ENCODE data around the gene SSPN. TPM values are rescaled to one million over a fixed set of nuclear protein-coding genes. Genes with fewer than 3 reads are reported as not detected.

The SSPN gene
- total RNA-seq, 1 experiment from 2014 or later, result 0.17 TPM

GRCh38 chr12:26224657-26225056, 29.3 kb downstream of the SSPN start:
- Histone ChIP-seq H3K9ac (ENCODE audit: low read length) (no peak overlapping the region), H3K36me3 (ENCODE audit: control insufficient read depth in 1 of 2, insufficient read depth in 2 of 2, low read length in 2 of 2) (no peaks in the 10 kb centered on the region), H3K9me2 (ENCODE audit: insufficient read depth) (no peaks in the 10 kb centered on the region), H3K79me2 (ENCODE audit: insufficient read depth, low read length) (no peaks in the 10 kb centered on the region), H2AFZ (ENCODE audit: low read depth, low read length, poor library complexity, severe bottlenecking) (no peak overlapping the region), H3K4me1 (ENCODE audit: control insufficient read depth in 1 of 2, insufficient read depth in 2 of 2, low read length in 2 of 2) (no peaks in the 10 kb centered on the region), H4K20me1 (ENCODE audit: insufficient read depth) (no peaks in the 10 kb centered on the region), H3K4me2 (ENCODE audit: low read length) (no peak overlapping the region), H3K9me3 (ENCODE audit: control insufficient read depth in 1 of 2, insufficient read depth in 1 of 2, low read depth in 1 of 2, low read length in 2 of 2) (no peaks in the 10 kb centered on the region), H3K27ac (ENCODE audit: low read depth, low read length) (no peak overlapping the region), H3K4me3 (replicated peaks in 1 of 2; ENCODE audit: low read depth in 1 of 2, low read length in 2 of 2) (no peak overlapping the region), H3K27me3 (ENCODE audit: insufficient read depth, low read length) (no peaks in the 10 kb centered on the region)
- ATAC-seq (no peak), DNase-seq (ENCODE audit: low read depth, low spot score) (no peak)
- ChIA-PET CTCF (no interaction called here), POLR2A (no interaction called here), RAD21 (ENCODE audit: low non-redundant PET in 1 of 2, low total read pairs in 2 of 2, uncharacterized antibody in 2 of 2, unreplicated experiment in 2 of 2) (no interaction called here)
- no TSS peak for BruUV-seq (replicated peaks)
- no peak for TF ChIP-seq EZH2phosphoT487 (IDR thresholded peaks at IDR 0.05; ENCODE audit: borderline replicate concordance)
- no peak for TF ChIP-seq REST (IDR thresholded peaks at IDR 0.05; ENCODE audit: low read depth)
- TF ChIP-seq CBX3 (IDR thresholded peaks at IDR 0.05; ENCODE audit: low read depth), result no peak
- no peak for TF ChIP-seq SP1 (IDR thresholded peaks at IDR 0.05; ENCODE audit: low read depth)
- intact Hi-C loops (cut with micrococcal nuclease), result no loop called here

GRCh38 chr12:26226122-26226521, 30.7 kb downstream of the SSPN start:
- no peaks in the 10 kb centered on the region for H3K27me3 ChIP-seq (ENCODE audit: insufficient read depth, low read length)
- ChIA-PET CTCF (interaction anchor here (0.6 kb wide), 1 partner anchor 80 kb away, joined by 3 read pairs; no protein-coding TSS in a partner anchor), POLR2A (interaction anchor here (0.7 kb wide), 1 partner anchor 415 kb away, joined by 4 read pairs; no protein-coding TSS in a partner anchor), RAD21 (ENCODE audit: low non-redundant PET in 1 of 2, low total read pairs in 2 of 2, uncharacterized antibody in 2 of 2, unreplicated experiment in 2 of 2) (no interaction called here)
- H3K36me3 ChIP-seq (ENCODE audit: control insufficient read depth in 1 of 2, insufficient read depth in 2 of 2, low read length in 2 of 2), result no peaks in the 10 kb centered on the region
- H3K4me2 ChIP-seq (ENCODE audit: low read length), result no peak overlapping the region
- no peaks in the 10 kb centered on the region for H4K20me1 ChIP-seq (ENCODE audit: insufficient read depth)
- no peak overlapping the region for H3K27ac ChIP-seq (ENCODE audit: low read depth, low read length)
- H3K79me2 ChIP-seq (ENCODE audit: insufficient read depth, low read length), result no peaks in the 10 kb centered on the region
- no peaks in the 10 kb centered on the region for H3K9me2 ChIP-seq (ENCODE audit: insufficient read depth)
- DNase-seq (ENCODE audit: low read depth, low spot score), result no peak
- intact Hi-C loops (cut with micrococcal nuclease), result no loop called here
- BruUV-seq (replicated peaks), result no TSS peak
- H3K9me3 ChIP-seq (ENCODE audit: control insufficient read depth in 1 of 2, insufficient read depth in 1 of 2, low read depth in 1 of 2, low read length in 2 of 2), result no peaks in the 10 kb centered on the region
- TF ChIP-seq ELF1 (IDR thresholded peaks at IDR 0.05; ENCODE audit: borderline replicate concordance, low read depth), result no peak
- no peak for TF ChIP-seq ZNF274 (IDR thresholded peaks at IDR 0.05; ENCODE audit: low read depth, low read length)
- no peak for TF ChIP-seq SIN3A (IDR thresholded peaks at IDR 0.05; ENCODE audit: low read depth)
- TF ChIP-seq ZBTB33 (IDR thresholded peaks at IDR 0.05; ENCODE audit: extremely low read depth, insufficient replicate concordance, low read length), result no peak
- TF ChIP-seq REST (IDR thresholded peaks at IDR 0.05; ENCODE audit: low read depth), result no peak
- H3K4me1 ChIP-seq (ENCODE audit: control insufficient read depth in 1 of 2, insufficient read depth in 2 of 2, low read length in 2 of 2), result no peaks in the 10 kb centered on the region
- no peak for ATAC-seq
- H3K4me3 ChIP-seq (replicated peaks in 1 of 2; ENCODE audit: low read depth in 1 of 2, low read length in 2 of 2), result no peak overlapping the region
- H2AFZ ChIP-seq (ENCODE audit: low read depth, low read length, poor library complexity, severe bottlenecking), result no peak overlapping the region
- no peak overlapping the region for H3K9ac ChIP-seq (ENCODE audit: low read length)

Data from HCT116 (cell line).